HepG2 (cell line): ENCODE measurements around the gene TAF6L. TPM values are rescaled to one million over a fixed set of nuclear protein-coding genes. Genes with fewer than 3 reads are reported as not detected.
A peak's percentile ranks its signal among the peaks of the same experiment; 100 is the strongest.

Source experiments
- ATF5 ChIP-seq: sonication (generic); formaldehyde crosslinking; IDR thresholded peaks from 2 replicates; pipeline ENCODE4 v1.4.0; 2020; ENCODE audit warnings: mild to moderate bottlenecking, low read depth, missing genetic modification reagents
- CBX5 ChIP-seq: sonication (generic); formaldehyde crosslinking; IDR thresholded peaks from 2 replicates; pipeline ENCODE4 v1.4.0; 2020; ENCODE audit warnings: missing genetic modification reagents, borderline replicate concordance
- FOSL2 ChIP-seq: sonication (generic); formaldehyde crosslinking; IDR thresholded peaks from 2 replicates; pipeline ENCODE4 v1.4.0; 2020; ENCODE audit warnings: missing genetic modification reagents
- GATA4 ChIP-seq: sonication (generic); IDR thresholded peaks from 2 replicates; pipeline ENCODE4 v1.6.1; 2016; ENCODE audit warnings: antibody characterized with exemption, low read depth, borderline replicate concordance
- HNF4G ChIP-seq, 2 experiments: sonication (generic) in 1 of 2; formaldehyde crosslinking in 1 of 2; IDR thresholded peaks; 2 replicates each; pipeline versions ENCODE4 v1.4.0 to v1.6.1; 2011 to 2020; ENCODE audit warnings: borderline replicate concordance in 2 of 2, low read depth in 2 of 2, mild to moderate bottlenecking in 2 of 2, low read length in 1 of 2, missing genetic modification reagents in 1 of 2, moderate library complexity in 1 of 2
- HNRNPLL ChIP-seq: fragments of 200-400 bp; formaldehyde crosslinking; IDR thresholded peaks from 2 replicates; pipeline ENCODE4 v1.6.1; 2017; ENCODE audit warnings: mild to moderate bottlenecking, low read depth, low read length; ENCODE audit not compliant: poor library complexity, severe bottlenecking
- IKZF1 ChIP-seq: fragments of 450-650 bp; IDR thresholded peaks from 2 replicates; pipeline ENCODE4 v1.7.1; 2016
- ISL2 ChIP-seq: sonication (generic); formaldehyde crosslinking; IDR thresholded peaks from 2 replicates; pipeline ENCODE4 v1.5.0; 2020; ENCODE audit warnings: missing genetic modification reagents
- KAT7 ChIP-seq: IDR thresholded peaks from 2 replicates; pipeline ENCODE4 v1.6.1; 2018; ENCODE audit warnings: borderline replicate concordance, missing compliant biosample characterization
- KDM3A ChIP-seq: IDR thresholded peaks from 2 replicates; pipeline ENCODE4 v1.6.1; 2018; ENCODE audit warnings: low read depth, missing compliant biosample characterization
- MIER2 ChIP-seq: IDR thresholded peaks from 2 replicates; pipeline ENCODE4 v1.6.1; 2016; ENCODE audit warnings: missing biosample characterization, missing genetic modification reagents
- NFYB ChIP-seq: sonication (generic); formaldehyde crosslinking; IDR thresholded peaks from 2 replicates; pipeline ENCODE4 v1.4.0; 2020; ENCODE audit warnings: missing genetic modification reagents
- POLR2A ChIP-seq, 2 experiments: IDR thresholded peaks; 2 replicates each; pipeline ENCODE4 v1.6.1; 2011; ENCODE audit warnings: low read depth in 2 of 2, low read length in 2 of 2, mild to moderate bottlenecking in 1 of 2, moderate library complexity in 1 of 2; ENCODE audit not compliant: insufficient read depth in 1 of 2
- RNF2 ChIP-seq: fragments of 450-650 bp; conservative IDR thresholded peaks from 2 replicates; pipeline ENCODE4 v1.6.1; 2016; ENCODE audit warnings: low read depth
- TBX3 ChIP-seq: fragments of 450-650 bp; IDR thresholded peaks from 2 replicates; pipeline ENCODE4 v1.6.1; 2017; ENCODE audit warnings: antibody characterized with exemption, mild to moderate bottlenecking, inconsistent platforms, borderline replicate concordance
- XRCC5 ChIP-seq: fragments of 200-400 bp; formaldehyde crosslinking; optimal IDR thresholded peaks from 2 replicates; pipeline ENCODE3; 2017; ENCODE audit warnings: mild to moderate bottlenecking, low read length
- ZBTB1 ChIP-seq: sonication (generic); formaldehyde crosslinking; IDR thresholded peaks from 2 replicates; pipeline ENCODE4 v1.4.0; 2020; ENCODE audit warnings: missing genetic modification reagents, borderline replicate concordance
- ZC3H13 ChIP-seq: sonication (generic); formaldehyde crosslinking; IDR thresholded peaks from 2 replicates; pipeline ENCODE4 v1.8.1; 2023; ENCODE audit warnings: mild to moderate bottlenecking, missing genetic modification reagents, moderate library complexity
- ZNF256 ChIP-seq: sonication (generic); formaldehyde crosslinking; conservative IDR thresholded peaks from 2 replicates; pipeline ENCODE4 v1.4.0; 2020; ENCODE audit warnings: missing genetic modification reagents
- ZNF430 ChIP-seq: sonication (generic); formaldehyde crosslinking; IDR thresholded peaks from 2 replicates; pipeline ENCODE4 v1.9.0; 2021; ENCODE audit warnings: mild to moderate bottlenecking, missing genetic modification reagents
- ZNF501 ChIP-seq: sonication (generic); formaldehyde crosslinking; IDR thresholded peaks from 2 replicates; pipeline ENCODE4 v1.5.1; 2020; ENCODE audit warnings: mild to moderate bottlenecking, moderate library complexity, missing genetic modification reagents
- ZNF775 ChIP-seq: sonication (generic); formaldehyde crosslinking; IDR thresholded peaks from 2 replicates; pipeline ENCODE4 v1.4.0; 2020; ENCODE audit warnings: missing genetic modification reagents, mild to moderate bottlenecking, moderate library complexity, borderline replicate concordance
- polyA plus RNA-seq, 8 experiments: library from polyadenylated mRNA; depleted of rRNA in 3 of 8; stranded (reverse) in 7 of 8; unstranded in 1 of 8; fragments of >200 nt; fragmentation: Illumina TruSeq in 4 of 8; extraction: Trizol in 4 of 8; gene quantifications; 2 replicates each; pipeline versions ENCODE4 v1.2.1 to v1.2.3, GENCODE V29; 2011 to 2016; ENCODE audit warnings: low read depth in 4 of 8, missing spikeins in 1 of 8, mixed read lengths in 1 of 8; ENCODE audit not compliant: insufficient read depth in 1 of 8
- total RNA-seq, 5 experiments: library from RNA; depleted of rRNA; stranded (reverse); fragments of >200 nt; fragmentation: Illumina TruSeq; extraction: Trizol; gene quantifications; 2 replicates each; pipeline ENCODE4 v1.2.3, GENCODE V29; 2016; ENCODE audit warnings: low read depth in 1 of 5
- TF ChIP-seq, protein P1 (sequence below): sonication (generic); IDR thresholded peaks from 2 replicates; pipeline ENCODE4 v1.6.1; 2016; ENCODE audit warnings: low read depth, borderline replicate concordance
- TF ChIP-seq, protein P2 (sequence below): sonication (generic); formaldehyde crosslinking; IDR thresholded peaks from 2 replicates; pipeline ENCODE4 v1.4.0; 2020; ENCODE audit warnings: mild to moderate bottlenecking, missing genetic modification reagents
- TF ChIP-seq, protein P3 (sequence below): sonication (generic); formaldehyde crosslinking; IDR thresholded peaks from 2 replicates; pipeline ENCODE4 v1.4.0; 2020; ENCODE audit warnings: missing genetic modification reagents, mild to moderate bottlenecking, borderline replicate concordance

The TAF6L gene
- total and polyA plus RNA-seq, 2 of the 13 experiments (the other 11 are each of a cell fraction or from before 2014, with no cell fraction given): 12.6 to 19.4 TPM

- no peak for TF ChIP-seq ZNF775 (CRISPR knock-in tag)
- no peak for TF ChIP-seq RNF2
- TF ChIP-seq HNRNPLL: peak; percentile 26
- TF ChIP-seq KDM3A: peak; percentile 23; the same call in 1 of the 2 replicates
- TF ChIP-seq, protein P1, sequence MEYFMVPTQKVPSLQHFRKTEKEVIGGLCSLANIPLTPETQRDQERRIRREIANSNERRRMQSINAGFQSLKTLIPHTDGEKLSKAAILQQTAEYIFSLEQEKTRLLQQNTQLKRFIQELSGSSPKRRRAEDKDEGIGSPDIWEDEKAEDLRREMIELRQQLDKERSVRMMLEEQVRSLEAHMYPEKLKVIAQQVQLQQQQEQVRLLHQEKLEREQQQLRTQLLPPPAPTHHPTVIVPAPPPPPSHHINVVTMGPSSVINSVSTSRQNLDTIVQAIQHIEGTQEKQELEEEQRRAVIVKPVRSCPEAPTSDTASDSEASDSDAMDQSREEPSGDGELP: 0 out of 2 replicates have a peak, but pooled peaks have one; percentile 29
- 0 out of 2 replicates have a peak, but pooled peaks have one; percentile 5 for TF ChIP-seq FOSL2 (CRISPR knock-in tag)
- TF ChIP-seq XRCC5: no peak
- peak; percentile 60; the same call in 1 of the 2 replicates for TF ChIP-seq TBX3
- 0 out of 4 replicates have a peak, but pooled peaks of 1 of the 2 experiments have one; percentile 0 for TF ChIP-seq POLR2A (IDR thresholded peaks at IDR 0.05; ENCODE audit: insufficient read depth in 1 of 2, low read depth in 2 of 2, low read length in 2 of 2)
- TF ChIP-seq ZNF256 (CRISPR knock-in tag): 0 out of 2 replicates have a peak, but pooled peaks have one; percentile 30
- no peak; the same call in 1 of the 2 replicates for TF ChIP-seq CBX5 (CRISPR knock-in tag)
- peak; percentile 40; the same call in 1 of the 2 replicates for TF ChIP-seq ZNF501 (CRISPR knock-in tag)
- TF ChIP-seq, protein P2, sequence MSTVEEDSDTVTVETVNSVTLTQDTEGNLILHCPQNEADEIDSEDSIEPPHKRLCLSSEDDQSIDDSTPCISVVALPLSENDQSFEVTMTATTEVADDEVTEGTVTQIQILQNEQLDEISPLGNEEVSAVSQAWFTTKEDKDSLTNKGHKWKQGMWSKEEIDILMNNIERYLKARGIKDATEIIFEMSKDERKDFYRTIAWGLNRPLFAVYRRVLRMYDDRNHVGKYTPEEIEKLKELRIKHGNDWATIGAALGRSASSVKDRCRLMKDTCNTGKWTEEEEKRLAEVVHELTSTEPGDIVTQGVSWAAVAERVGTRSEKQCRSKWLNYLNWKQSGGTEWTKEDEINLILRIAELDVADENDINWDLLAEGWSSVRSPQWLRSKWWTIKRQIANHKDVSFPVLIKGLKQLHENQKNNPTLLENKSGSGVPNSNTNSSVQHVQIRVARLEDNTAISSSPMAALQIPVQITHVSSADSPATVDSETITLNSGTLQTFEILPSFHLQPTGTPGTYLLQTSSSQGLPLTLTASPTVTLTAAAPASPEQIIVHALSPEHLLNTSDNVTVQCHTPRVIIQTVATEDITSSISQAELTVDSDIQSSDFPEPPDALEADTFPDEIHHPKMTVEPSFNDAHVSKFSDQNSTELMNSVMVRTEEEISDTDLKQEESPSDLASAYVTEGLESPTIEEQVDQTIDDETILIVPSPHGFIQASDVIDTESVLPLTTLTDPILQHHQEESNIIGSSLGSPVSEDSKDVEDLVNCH (CRISPR knock-in tag): no peak
- 0 out of 2 replicates have a peak, but pooled peaks have one; percentile 10 for TF ChIP-seq HNF4G (IDR thresholded peaks at IDR 0.05; ENCODE audit: borderline replicate concordance, low read depth, low read length)
- no peak for TF ChIP-seq HNF4G (CRISPR knock-in tag; IDR thresholded peaks at IDR 0.05; ENCODE audit: borderline replicate concordance, low read depth)
- TF ChIP-seq MIER2 (CRISPR knock-in tag): no peak
- 0 out of 2 replicates have a peak, but pooled peaks have one; percentile 40 for TF ChIP-seq GATA4
- TF ChIP-seq IKZF1: no peak
- TF ChIP-seq ZNF430 (CRISPR knock-in tag): no peak; the same call in 1 of the 2 replicates
- TF ChIP-seq ZC3H13 (CRISPR knock-in tag): 0 out of 2 replicates have a peak, but pooled peaks have one; percentile 6
- TF ChIP-seq, protein P3, sequence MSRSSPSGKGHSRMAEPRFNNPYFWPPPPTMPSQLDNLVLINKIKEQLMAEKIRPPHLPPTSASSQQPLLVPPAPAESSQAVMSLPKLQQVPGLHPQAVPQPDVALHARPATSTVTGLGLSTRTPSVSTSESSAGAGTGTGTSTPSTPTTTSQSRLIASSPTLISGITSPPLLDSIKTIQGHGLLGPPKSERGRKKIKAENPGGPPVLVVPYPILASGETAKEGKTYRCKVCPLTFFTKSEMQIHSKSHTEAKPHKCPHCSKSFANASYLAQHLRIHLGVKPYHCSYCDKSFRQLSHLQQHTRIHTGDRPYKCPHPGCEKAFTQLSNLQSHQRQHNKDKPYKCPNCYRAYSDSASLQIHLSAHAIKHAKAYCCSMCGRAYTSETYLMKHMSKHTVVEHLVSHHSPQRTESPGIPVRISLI (CRISPR knock-in tag): 0 out of 2 replicates have a peak, but pooled peaks have one; percentile 3
- TF ChIP-seq KAT7: 0 out of 2 replicates have a peak, but pooled peaks have one; percentile 41
- no peak for TF ChIP-seq ISL2
- no peak for TF ChIP-seq ZBTB1 (CRISPR knock-in tag)
- 0 out of 2 replicates have a peak, but pooled peaks have one; percentile 32 for TF ChIP-seq ATF5 (CRISPR knock-in tag)
- no peak for TF ChIP-seq NFYB
Measured at GRCh38 chr11:62830904-62831519, 59.8 kb downstream of the TAF6L start (continued).
